Measurements from ENCODE around the gene TC2N.

TC2N gene

DNA sequence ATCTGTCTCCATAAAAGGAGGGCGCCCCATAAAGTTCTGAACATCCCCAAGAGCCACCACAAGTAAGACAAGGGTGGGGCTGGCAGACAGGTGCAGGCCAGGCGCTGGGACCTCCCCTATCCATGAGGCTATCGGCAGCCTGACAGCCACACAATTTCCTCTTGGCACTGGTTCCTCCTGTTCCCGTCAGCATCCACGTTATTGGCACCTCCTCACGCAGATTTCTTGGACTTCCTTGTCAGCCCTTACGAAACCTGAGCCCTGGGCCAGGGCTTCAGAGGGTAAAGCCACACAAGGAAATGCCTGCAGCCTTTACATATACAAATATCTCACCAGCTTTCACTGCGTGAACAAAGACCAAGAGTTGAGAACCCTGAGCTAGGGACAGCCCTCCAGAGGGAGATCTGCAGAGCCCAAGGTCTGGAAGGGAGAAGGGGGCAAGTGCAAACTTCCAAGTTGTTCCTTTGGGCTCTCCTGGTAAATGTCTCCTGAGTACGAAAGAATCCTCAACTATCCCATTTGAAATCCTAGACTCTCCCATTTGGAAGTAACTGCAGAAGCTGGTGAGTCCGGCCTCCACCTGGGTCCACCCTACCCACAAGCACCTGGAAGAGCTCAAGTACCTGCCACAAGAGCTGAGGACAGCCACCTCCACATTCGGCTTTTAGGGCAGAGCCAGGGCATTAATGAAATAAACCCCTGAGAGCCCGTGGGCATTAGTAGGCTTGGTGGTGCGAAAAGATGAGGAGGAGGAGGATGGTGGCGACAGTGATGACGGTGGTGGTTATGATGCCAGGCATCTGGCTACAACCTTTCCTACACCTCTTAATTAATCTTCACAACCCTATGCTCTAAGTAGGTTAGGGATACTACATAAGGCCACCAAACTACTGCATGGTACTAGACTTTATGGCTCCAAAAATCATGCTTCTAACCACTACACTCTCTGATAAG lies 5.5 kb upstream of the TC2N start:
- TF ChIP-seq, protein P1, sequence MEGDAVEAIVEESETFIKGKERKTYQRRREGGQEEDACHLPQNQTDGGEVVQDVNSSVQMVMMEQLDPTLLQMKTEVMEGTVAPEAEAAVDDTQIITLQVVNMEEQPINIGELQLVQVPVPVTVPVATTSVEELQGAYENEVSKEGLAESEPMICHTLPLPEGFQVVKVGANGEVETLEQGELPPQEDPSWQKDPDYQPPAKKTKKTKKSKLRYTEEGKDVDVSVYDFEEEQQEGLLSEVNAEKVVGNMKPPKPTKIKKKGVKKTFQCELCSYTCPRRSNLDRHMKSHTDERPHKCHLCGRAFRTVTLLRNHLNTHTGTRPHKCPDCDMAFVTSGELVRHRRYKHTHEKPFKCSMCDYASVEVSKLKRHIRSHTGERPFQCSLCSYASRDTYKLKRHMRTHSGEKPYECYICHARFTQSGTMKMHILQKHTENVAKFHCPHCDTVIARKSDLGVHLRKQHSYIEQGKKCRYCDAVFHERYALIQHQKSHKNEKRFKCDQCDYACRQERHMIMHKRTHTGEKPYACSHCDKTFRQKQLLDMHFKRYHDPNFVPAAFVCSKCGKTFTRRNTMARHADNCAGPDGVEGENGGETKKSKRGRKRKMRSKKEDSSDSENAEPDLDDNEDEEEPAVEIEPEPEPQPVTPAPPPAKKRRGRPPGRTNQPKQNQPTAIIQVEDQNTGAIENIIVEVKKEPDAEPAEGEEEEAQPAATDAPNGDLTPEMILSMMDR (conservative IDR thresholded peaks at IDR 0.05) = no peak
- H3K27ac ChIP-seq = peak overlapping the region; percentile 88

DNA sequence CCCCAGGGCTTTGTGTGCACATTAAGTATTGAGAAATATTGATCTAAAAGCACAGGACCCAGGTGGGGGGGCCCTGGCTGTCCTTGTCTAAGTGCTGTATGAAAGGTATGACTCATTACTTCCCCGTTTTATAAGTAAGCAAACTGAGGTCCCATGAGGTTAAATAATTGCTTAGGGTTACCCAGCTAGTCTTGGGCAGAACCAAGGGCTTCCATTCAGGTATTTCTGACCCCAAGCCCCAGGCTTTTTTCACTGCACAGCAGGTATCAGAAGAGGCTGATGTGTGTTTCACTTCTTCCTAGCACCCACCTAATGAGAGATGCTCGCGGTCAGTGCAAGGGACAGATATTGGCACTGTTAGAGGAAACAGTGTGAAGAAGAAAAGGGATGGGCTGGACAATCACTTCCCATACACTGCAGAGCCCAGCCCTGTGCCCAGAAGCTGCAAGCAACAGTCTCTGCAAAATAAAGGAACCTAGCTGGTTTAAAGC lies 4.7 kb upstream of the TC2N start:
- TF ChIP-seq, protein P1 (conservative IDR thresholded peaks at IDR 0.05) = no peak
- H3K27ac ChIP-seq = peak overlapping the region; percentile 88

DNA sequence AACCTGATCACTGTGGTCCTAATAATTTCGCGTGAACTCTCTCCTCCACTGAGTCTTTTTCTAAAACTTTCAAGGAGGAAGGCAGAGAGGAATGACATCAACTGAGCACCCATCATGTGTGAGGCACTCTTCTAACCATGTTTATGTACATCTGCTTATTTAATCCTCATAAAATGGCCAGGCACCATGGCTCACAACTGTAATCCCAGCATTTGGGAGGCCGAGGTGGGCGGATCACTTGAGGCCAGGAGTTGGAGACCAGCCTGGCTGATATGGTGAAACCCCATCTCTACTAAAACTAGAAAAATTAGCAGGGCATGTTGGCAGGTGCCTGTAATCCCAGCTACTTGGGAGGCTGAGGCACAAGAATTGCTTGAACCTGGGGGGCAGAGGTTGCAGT lies 4.1 kb upstream of the TC2N start:
- H3K27ac ChIP-seq = peak overlapping the region; percentile 88

DNA sequence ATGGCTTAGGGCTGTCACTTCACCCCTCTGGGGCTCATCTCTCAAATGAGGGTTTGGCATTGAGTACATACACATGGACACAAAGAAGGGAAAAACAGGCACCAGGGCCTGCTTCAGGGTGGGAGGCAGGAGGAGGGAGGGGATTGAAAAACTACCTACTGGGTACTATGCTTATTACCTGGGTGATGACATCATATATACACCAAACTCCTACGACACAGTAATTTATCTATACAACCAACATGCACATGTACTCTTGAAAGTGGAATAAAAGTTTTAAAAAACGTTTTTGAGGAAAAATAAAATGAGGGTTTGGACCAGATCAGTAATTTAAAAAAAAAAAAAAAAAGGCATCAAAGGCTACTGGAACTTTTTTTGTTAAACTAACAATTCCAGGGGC lies 3.6 kb upstream of the TC2N start:
- TF ChIP-seq, protein P1 (conservative IDR thresholded peaks at IDR 0.05) = no peak
- no peak overlapping the region for H3K27ac ChIP-seq

DNA sequence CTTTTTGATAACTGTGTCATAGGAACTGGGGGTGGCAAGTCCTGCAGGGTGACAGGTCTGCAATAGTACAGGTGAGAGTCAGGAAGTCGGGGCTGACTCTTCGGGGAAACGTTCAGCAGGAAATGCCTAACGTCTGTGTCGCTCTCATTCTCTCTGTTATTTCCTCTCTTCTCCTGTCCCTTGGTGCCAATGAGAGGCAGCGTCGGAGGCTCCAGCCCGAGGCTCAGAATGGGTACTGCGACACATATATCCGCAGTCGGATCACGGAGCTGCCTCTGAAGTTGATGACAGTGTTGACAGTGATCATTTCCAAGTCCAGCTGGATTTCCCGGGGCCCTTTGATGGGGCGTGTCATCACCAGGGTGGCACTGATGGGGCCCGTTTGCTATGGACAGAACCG lies 2.7 kb upstream of the TC2N start:
- no peak overlapping the region for H3K27ac ChIP-seq
- TF ChIP-seq, protein P1 (conservative IDR thresholded peaks at IDR 0.05) = no peak

DNA sequence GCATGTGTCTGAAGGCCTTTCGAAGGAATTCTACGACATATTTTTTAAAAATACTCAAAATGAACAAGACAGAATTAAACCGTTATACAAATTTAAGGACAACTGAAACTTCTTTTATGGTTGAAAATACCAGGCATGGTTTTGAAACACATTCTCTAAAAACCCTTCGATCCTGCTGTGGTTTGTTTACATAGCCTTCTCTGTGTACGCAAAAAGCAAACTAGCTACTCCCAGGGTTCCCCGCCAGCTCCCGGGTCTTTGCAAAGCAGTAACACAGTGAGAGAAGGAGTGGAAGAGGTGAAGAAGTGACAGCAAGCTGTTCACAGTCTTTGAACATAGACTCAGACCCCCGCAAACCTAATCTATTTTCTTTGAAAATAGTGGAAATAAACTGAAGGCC lies 2.2 kb upstream of the TC2N start:
- TF ChIP-seq, protein P1 (conservative IDR thresholded peaks at IDR 0.05) = no peak
- H3K27ac ChIP-seq = no peak overlapping the region

DNA sequence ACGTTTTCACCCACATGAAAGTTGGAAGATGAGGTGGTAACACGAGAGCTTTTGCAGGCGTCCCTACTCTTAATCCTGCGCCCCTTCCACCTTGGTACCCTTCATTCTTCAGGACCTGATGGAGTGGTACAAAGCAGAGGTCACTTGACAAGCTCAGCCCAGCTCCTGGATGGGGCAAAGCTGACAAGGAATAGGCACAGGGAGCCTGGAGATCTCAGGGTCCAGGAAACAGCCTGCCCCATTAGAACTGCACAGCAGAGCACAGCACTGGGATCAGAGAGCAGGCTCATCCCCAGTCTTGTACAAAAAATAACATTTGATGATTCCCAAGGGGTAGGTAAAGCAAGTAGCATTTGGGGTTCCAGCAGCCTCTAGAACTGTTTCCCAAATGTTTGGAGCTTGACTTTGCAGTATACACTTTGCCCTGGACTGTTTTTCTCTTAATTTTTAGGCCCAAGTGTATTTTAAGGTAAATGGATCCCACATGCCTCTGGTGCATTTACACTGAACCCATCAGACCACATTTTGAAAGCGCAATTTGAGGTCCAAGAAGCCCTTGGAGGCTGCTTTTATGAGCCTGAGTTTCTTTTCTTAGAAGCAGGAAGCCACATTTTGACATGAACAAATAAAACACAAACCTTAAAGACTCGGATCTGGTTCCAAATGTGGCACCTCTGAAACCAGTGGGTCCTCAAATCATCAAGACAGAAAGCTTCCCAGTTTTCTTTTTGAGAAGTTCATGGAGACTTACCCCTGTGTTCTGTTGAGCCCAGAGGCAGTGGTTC lies 633 bp downstream of the TC2N start:
- no peak overlapping the region for H3K27ac ChIP-seq
- TF ChIP-seq, protein P1 (conservative IDR thresholded peaks at IDR 0.05) = no peak

All from VCaP (cell line).